Heart right ventricle (tissue), 16 donors: ENCODE data around the gene SLC9C1. TPM values are rescaled to one million over a fixed set of nuclear protein-coding genes. Genes with fewer than 3 reads are reported as not detected.

Source experiments
- ATAC-seq, 8 donors: fragments of 200-7000 bp; cut with Tn5 transposase; one replicate each; pipeline ENCODE4 v1.9.1; 2020; ENCODE audit warnings: mild to moderate bottlenecking in 8 of 8, moderate library complexity in 8 of 8, moderate number of reproducible peaks in 1 of 8
- DNase-seq, 2 donors: peaks; one replicate each; pipeline ENCODE4 v3.0.0-alpha.2; 2020
- H3K27ac ChIP-seq, 10 donors: fragments of 200-600 bp; sonication (generic) in 2 of 10; one replicate each; pipeline versions ENCODE4 v1.5.0 to v1.8.0; 2020 to 2022; ENCODE audit warnings: mild to moderate bottlenecking in 3 of 10
- H3K27me3 ChIP-seq, 7 donors: fragments of 200-600 bp; one replicate each; pipeline ENCODE4 v1.8.0; 2021 to 2022; ENCODE audit warnings: mild to moderate bottlenecking in 2 of 7
- H3K36me3 ChIP-seq, 9 donors: fragments of 200-600 bp; sonication (generic) in 1 of 9; one replicate each; pipeline versions ENCODE4 v1.5.0 to v1.8.0; 2020 to 2022; ENCODE audit warnings: mild to moderate bottlenecking in 2 of 9
- H3K4me1 ChIP-seq, 9 donors: fragments of 200-600 bp; sonication (generic) in 1 of 9; one replicate each; pipeline versions ENCODE4 v1.5.0 to v1.8.0; 2020 to 2022; ENCODE audit warnings: mild to moderate bottlenecking in 4 of 9
- H3K4me3 ChIP-seq, 10 donors: fragments of 200-600 bp; sonication (generic) in 2 of 10; one replicate each; pipeline versions ENCODE4 v1.5.0 to v1.8.0; 2020 to 2022; ENCODE audit warnings: mild to moderate bottlenecking in 7 of 10, moderate library complexity in 2 of 10
- H3K9me3 ChIP-seq, 11 donors: fragments of 200-600 bp in 10 of 11; sonication (generic) in 2 of 11; one replicate each; pipeline versions ENCODE4 v1.5.0 to v1.8.0; 2013 to 2022; ENCODE audit warnings: mild to moderate bottlenecking in 2 of 11, control low read depth in 1 of 11, moderate library complexity in 1 of 11
- WGBS, 2 donors: extraction: QIAGEN DNeasy Blood & Tissue Kit; methylation state at CpG; one replicate each; pipeline ENCODE4 v1.1.7; 2013; ENCODE audit warnings: inconsistent platforms in 1 of 2; 5-methylcytosine and 5-hydroxymethylcytosine counted together
- intact Hi-C, 10 donors: fragments of 100-400 bp; cut with DNase I; formaldehyde crosslinking; loops; one replicate each; pipeline versions ENCODE4 v1.11.1 to v1.14.2; 2022
- polyA plus RNA-seq, 2 donors: library from polyadenylated mRNA; stranded (reverse); fragments of 200-250 nt; gene quantifications; one replicate each; pipeline ENCODE4 v1.2.3, GENCODE V29; 2013
- total RNA-seq, 10 donors: library from RNA; stranded (reverse); fragmentation: NEBNext Ultra II Directional in 3 of 10; extraction: Animal tissue kit (Norgen Biotek cat#: 25700) in 3 of 10; gene quantifications; one replicate each; pipeline versions ENCODE4 v1.2.1 to v1.2.4, GENCODE V29; 2021 to 2023
- TF ChIP-seq, protein P1 (sequence below), 9 donors: fragments of 200-600 bp; sonication (generic) in 2 of 9; IDR thresholded peaks; one replicate each; pipeline versions ENCODE4 v1.5.0 to v1.8.0; 2021 to 2022; ENCODE audit warnings: antibody characterized with exemption in 9 of 9, mild to moderate bottlenecking in 5 of 9, moderate library complexity in 1 of 9
- donor health status: Arrhythmogenic right ventricular cardiomyopathy.
- donor health status: ischemic (EF 13 %, LVEDD 7.1; RV severe dilation, severe dysfunction).
- donor health status: healthy with polysubstance abuse.
- donor health status: DM: no; HTN: yes; CAD: no.
- donor health status: DM: no; HTN: no; CAD: no.
- donor health status: ischemic (EF 25% LVEDD 6.9; RV normal size, moderate dysfunction).
- donor health status: ischemic (EF 25% LVEDD 5.7; RV mildly dilated, moderate dysfunction).
- donor health status: healthy.
- donor health status: DM: yes; HTN: yes; CAD: no.
- donor health status: Ischemic cardiomyopathy.
- donor health status: ischemic (EF 35%, LVEDD 5.7; RV mildly dilated, moderate dysfunction).
- donor health status: nonischemic (EF 11% LVEDD 7.7; RV severe dilation, severe dysfunction).
- donor health status: DM: yes; HTN: yes; CAD: no.
- donor health status: PGD.
- donor health status: ischemic (EF 29% LVEDD 5.4; RV normal size, mild dysfunction).
- donor health status: nonischemic (EF 23%, LVEDD 6.1; RV moderate dilation, normal function).

Gene SLC9C1
- total and polyA plus RNA-seq, 12 donors, result 0.10 to 2.2 (median 1.5) TPM

DNA sequence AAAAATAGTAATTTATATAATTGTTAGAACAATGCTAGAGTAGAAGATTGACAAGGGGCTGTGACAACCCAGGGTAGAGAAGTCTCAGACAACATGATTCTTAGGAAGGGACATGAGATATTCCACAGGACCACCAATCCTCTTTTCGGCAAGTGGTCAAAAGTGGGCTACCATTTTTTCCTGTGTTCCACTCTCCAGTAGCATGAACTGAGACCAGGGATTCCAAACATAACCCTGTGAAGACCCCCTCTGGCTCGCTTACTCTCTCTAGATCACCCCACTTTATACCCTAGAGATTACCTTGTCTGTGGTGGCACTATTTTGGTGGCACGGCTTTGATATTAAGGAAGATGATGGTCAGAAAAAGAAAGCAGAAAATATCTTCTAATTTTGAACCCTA, 161.9 kb downstream of the SLC9C1 start:
- no peaks in the 10 kb centered on the region for H3K9me3 ChIP-seq
- H3K4me3 ChIP-seq, result peak overlapping the region in 1 of 10 donors; percentile 19
- intact Hi-C loops, result loop anchor here in 2 of 10 donors (10.0 kb wide), 1 partner anchor 393 kb away; no protein-coding TSS in a partner anchor
- peak overlapping the region in 1 of 10 donors; percentile 36 for H3K27ac ChIP-seq
- DNase-seq, result no peak
- H3K4me1 ChIP-seq, result peaks cover 4 to 59% (median 11%) of the 10 kb centered on the region in 9 donors
- peaks cover 0 to 6% (median 0%) of the 10 kb centered on the region in 9 donors for H3K36me3 ChIP-seq
- no peaks in the 10 kb centered on the region for H3K27me3 ChIP-seq
- ATAC-seq, result no peak
- 93 to 98% methylated on average over 3 of the region's 3 CpGs for WGBS, 2 donors
- TF ChIP-seq, protein P1, sequence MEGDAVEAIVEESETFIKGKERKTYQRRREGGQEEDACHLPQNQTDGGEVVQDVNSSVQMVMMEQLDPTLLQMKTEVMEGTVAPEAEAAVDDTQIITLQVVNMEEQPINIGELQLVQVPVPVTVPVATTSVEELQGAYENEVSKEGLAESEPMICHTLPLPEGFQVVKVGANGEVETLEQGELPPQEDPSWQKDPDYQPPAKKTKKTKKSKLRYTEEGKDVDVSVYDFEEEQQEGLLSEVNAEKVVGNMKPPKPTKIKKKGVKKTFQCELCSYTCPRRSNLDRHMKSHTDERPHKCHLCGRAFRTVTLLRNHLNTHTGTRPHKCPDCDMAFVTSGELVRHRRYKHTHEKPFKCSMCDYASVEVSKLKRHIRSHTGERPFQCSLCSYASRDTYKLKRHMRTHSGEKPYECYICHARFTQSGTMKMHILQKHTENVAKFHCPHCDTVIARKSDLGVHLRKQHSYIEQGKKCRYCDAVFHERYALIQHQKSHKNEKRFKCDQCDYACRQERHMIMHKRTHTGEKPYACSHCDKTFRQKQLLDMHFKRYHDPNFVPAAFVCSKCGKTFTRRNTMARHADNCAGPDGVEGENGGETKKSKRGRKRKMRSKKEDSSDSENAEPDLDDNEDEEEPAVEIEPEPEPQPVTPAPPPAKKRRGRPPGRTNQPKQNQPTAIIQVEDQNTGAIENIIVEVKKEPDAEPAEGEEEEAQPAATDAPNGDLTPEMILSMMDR (IDR thresholded peaks at IDR 0.05), result no peak

DNA sequence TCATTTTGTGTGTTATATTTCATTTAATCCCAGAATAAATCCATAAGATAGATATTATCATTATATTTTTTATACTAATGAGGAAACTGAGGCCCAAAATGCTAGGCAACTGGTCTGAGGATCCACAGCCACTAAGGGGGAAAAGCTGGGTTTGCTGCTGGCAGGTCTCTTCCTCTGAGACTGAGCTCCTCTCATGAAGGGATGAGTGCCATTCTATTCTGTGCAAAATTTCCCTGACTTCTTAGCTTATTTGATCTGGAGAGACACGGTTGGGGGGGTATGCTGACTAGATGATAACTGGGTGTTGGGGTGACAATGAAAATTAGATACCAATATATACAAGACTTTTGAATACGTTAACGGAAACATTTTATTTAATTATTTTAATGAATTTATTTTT, 162.9 kb downstream of the SLC9C1 start:
- 94 to 97% methylated on average over 3 of the region's 3 CpGs for WGBS, 2 donors
- peaks cover 4 to 65% (median 19%) of the 10 kb centered on the region in 9 donors for H3K4me1 ChIP-seq

DNA sequence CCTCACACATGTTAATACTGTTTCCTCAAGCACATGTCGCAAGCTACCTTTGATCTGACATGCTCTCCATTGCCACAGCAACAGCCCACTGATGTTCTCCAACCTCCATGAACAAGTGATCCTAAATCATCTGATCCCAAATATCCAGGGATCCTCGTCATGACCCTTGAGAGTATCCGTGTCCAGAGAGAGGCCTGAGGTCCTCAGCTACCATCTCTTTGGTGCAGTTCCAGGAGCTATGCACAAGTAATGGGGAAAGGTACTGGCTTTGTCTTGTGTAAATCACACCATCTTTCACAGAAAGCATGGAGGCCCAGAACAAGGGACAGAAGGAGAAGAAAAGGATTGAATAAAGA, 163.4 kb downstream of the SLC9C1 start:
- Histone ChIP-seq H3K4me3 (no peak overlapping the region), H3K4me1 (peaks cover 4 to 67% (median 19%) of the 10 kb centered on the region in 9 donors), H3K27me3 (no peaks in the 10 kb centered on the region), H3K36me3 (peaks cover 0 to 6% (median 0%) of the 10 kb centered on the region in 9 donors), H3K9me3 (no peaks in the 10 kb centered on the region), H3K27ac (no peak overlapping the region)
- ATAC-seq (no peak), DNase-seq (no peak)
- TF ChIP-seq, protein P1 (IDR thresholded peaks at IDR 0.05), result no peak
- intact Hi-C loops, result loop anchor here in 2 of 10 donors (10.0 kb wide), 1 partner anchor 394 kb away; no protein-coding TSS in a partner anchor
- WGBS, 2 donors, result 90 to 95% methylated on average over 3 of the region's 3 CpGs

More for the DNA sequence above, 162.9 kb downstream of the SLC9C1 start:
- no peaks in the 10 kb centered on the region for H3K27me3 ChIP-seq
- no peaks in the 10 kb centered on the region for H3K9me3 ChIP-seq
- TF ChIP-seq, protein P1 (IDR thresholded peaks at IDR 0.05), result no peak
- intact Hi-C loops, result loop anchor here in 2 of 10 donors (10.0 kb wide), 1 partner anchor 394 kb away; no protein-coding TSS in a partner anchor
- ATAC-seq (no peak), DNase-seq (no peak)
- peaks cover 0 to 6% (median 0%) of the 10 kb centered on the region in 9 donors for H3K36me3 ChIP-seq
- no peak overlapping the region for H3K4me3 ChIP-seq
- no peak overlapping the region for H3K27ac ChIP-seq

DNA sequence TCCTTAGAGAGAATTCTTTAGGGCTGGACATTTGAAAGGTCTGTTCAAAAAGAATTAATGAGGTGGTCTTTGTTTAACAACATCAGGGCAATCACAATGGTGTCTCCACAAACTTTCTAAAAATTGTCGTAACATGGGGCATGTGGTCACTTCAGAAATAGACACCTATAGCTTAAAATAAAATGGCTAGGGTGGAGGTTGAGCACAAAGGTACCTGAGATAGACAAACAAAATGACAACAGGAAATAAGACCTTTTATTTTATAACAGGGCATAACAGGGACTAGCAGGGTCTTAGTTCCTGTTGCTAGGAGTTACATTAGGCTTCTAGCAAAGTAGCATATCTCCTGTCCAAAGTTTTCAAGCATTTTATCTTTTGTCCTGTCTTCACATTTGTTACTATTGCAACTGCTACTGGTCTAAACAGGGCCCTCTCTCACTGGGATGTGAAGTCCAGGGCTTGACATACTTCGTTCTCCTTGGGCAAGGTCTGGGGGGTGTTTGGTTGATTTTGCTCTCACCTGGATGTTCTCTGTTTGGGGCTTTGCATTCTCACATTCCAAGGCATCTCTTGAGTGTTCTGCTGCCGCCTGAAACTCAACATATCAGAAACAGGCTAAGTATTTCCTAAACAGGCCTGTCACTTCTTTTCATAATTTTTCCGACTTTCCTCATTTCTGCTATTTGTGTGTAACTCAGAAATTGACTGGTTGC, 163.9 kb downstream of the SLC9C1 start:
- H3K4me1 ChIP-seq, result peaks cover 4 to 64% (median 19%) of the 10 kb centered on the region in 9 donors
- intact Hi-C loops, result loop anchor here in 3 of 10 donors (10.0 kb wide), 2 partner anchors 155 to 395 kb away; no protein-coding TSS in a partner anchor
- H3K36me3 ChIP-seq, result peaks cover 0 to 6% (median 0%) of the 10 kb centered on the region in 9 donors
- WGBS, 2 donors, result 92 to 94% methylated on average over 4 of the region's 4 CpGs
- no peaks in the 10 kb centered on the region for H3K27me3 ChIP-seq
- DNase-seq, result no peak
- no peak overlapping the region for H3K4me3 ChIP-seq
- no peak for ATAC-seq
- no peak overlapping the region for H3K27ac ChIP-seq
- no peaks in the 10 kb centered on the region for H3K9me3 ChIP-seq
- TF ChIP-seq, protein P1 (IDR thresholded peaks at IDR 0.05), result no peak
